A549 (cell line): ENCODE data around the gene SLC25A13. TPM values are rescaled to one million over a fixed set of nuclear protein-coding genes. Genes with fewer than 3 reads are reported as not detected.

Experiments used
- ATAC-seq, 2 experiments: fragments of 200-7000 bp in 1 of 2; fragments of >200 bp in 1 of 2; cut with Nextera tagmentation in 1 of 2; cut with Tn5 transposase in 1 of 2; 3 replicates each; pipeline versions ENCODE4 v1.8.0 to v1.9.1; 2018 to 2020; ENCODE audit warnings: mild to moderate bottlenecking in 1 of 2, moderate library complexity in 1 of 2
- CTCF ChIA-PET: fragments of 300-600 bp; sonication (Branson Sonifier 250); formaldehyde crosslinking; extraction: SDS; loops from one replicate; lab custom pipeline; 2021; ENCODE audit warnings: antibody characterized with exemption, inconsistent platforms; lab: Yijun Ruan, JAX
- POLR2A ChIA-PET: fragments of 350-600 bp; formaldehyde crosslinking; extraction: SDS; loops from one replicate; lab custom pipeline; 2021; ENCODE audit warnings: antibody characterized with exemption, inconsistent platforms; lab: Yijun Ruan, JAX
- DNase-seq, 2 experiments: peaks; one replicate each; pipeline versions ENCODE4 v3.0.0 to v3.0.0-alpha.2; 2011 to 2016; ENCODE audit warnings: low read depth in 1 of 2, low spot score in 1 of 2
- FAIRE-seq: peaks from 2 replicates; lab custom pipeline; 2011; peaks lifted over from hg19 to GRCh38; lab: Jason Lieb, UNC
- H3K27ac ChIP-seq, 2 experiments: fragments of >200 bp; sonication (Bioruptor Twin); formaldehyde crosslinking; 3 replicates each; pipeline ENCODE4 v1.5.1; 2016 to 2017
- H3K4me1 ChIP-seq: fragments of >200 bp; sonication (Bioruptor Twin); formaldehyde crosslinking; 3 replicates; pipeline ENCODE4 v1.6.1; 2016
- H3K4me2 ChIP-seq: fragments of >200 bp; sonication (Bioruptor Twin); formaldehyde crosslinking; 3 replicates; pipeline ENCODE4 v1.6.1; 2016
- H3K4me3 ChIP-seq: fragments of >200 bp; sonication (Bioruptor Twin); formaldehyde crosslinking; 3 replicates; pipeline ENCODE4 v1.5.1; 2016
- H3K9me3 ChIP-seq: fragments of >200 bp; sonication (Bioruptor Twin); formaldehyde crosslinking; 3 replicates; pipeline ENCODE4 v1.6.1; 2016
- ATOH8 ChIP-seq: fragments of 250-450 bp; sonication (Bioruptor Pico); IDR thresholded peaks from 2 replicates; pipeline ENCODE4 v1.5.0; 2020; ENCODE audit warnings: low read depth, mild to moderate bottlenecking, moderate library complexity
- BCL3 ChIP-seq: fragments of >200 bp; sonication (Bioruptor Twin); formaldehyde crosslinking; IDR thresholded peaks from 3 replicates; pipeline ENCODE4 v1.6.1; 2016
- CEBPB ChIP-seq, 2 experiments: fragments of >200 bp in 1 of 2; sonication (Bioruptor Twin) in 1 of 2; formaldehyde crosslinking in 1 of 2; IDR thresholded peaks; 2 replicates each; pipeline ENCODE4 v1.6.1; 2012 to 2016
- EHMT2 ChIP-seq: fragments of 200-600 bp; sonication (generic); IDR thresholded peaks from 2 replicates; pipeline ENCODE4 v1.6.1; 2016; ENCODE audit warnings: antibody characterized with exemption, low read depth, mild to moderate bottlenecking, moderate library complexity
- ELK1 ChIP-seq: fragments of 150-350 bp; IDR thresholded peaks from 2 replicates; pipeline ENCODE4 v1.6.1; 2014; ENCODE audit warnings: low read depth, mild to moderate bottlenecking, low read length
- FOSL2 ChIP-seq, 2 experiments: fragments of 450-650 bp in 1 of 2; fragments of >200 bp in 1 of 2; sonication (Bioruptor Twin) in 1 of 2; formaldehyde crosslinking; IDR thresholded peaks; 2 replicates each; pipeline versions ENCODE4 v1.5.0 to v1.6.1; 2016 to 2020; ENCODE audit warnings: mild to moderate bottlenecking in 1 of 2, moderate library complexity in 1 of 2
- FOXS1 ChIP-seq: fragments of 250-450 bp; sonication (Bioruptor Pico); IDR thresholded peaks from 2 replicates; pipeline ENCODE4 v1.5.0; 2020; ENCODE audit warnings: mild to moderate bottlenecking, moderate library complexity
- HDAC2 ChIP-seq: fragments of 200-600 bp; sonication (generic); IDR thresholded peaks from 2 replicates; pipeline ENCODE4 v1.6.1; 2016
- HEYL ChIP-seq: fragments of 250-450 bp; sonication (Bioruptor Pico); IDR thresholded peaks from 2 replicates; pipeline ENCODE4 v1.8.0; 2021; ENCODE audit warnings: mild to moderate bottlenecking, moderate library complexity
- JUNB ChIP-seq: fragments of >200 bp; sonication (Bioruptor Twin); formaldehyde crosslinking; IDR thresholded peaks from 2 replicates; pipeline ENCODE4 v1.6.1; 2016
- MYC ChIP-seq: IDR thresholded peaks from 2 replicates; pipeline ENCODE4 v1.6.1; 2012; ENCODE audit warnings: mild to moderate bottlenecking, inconsistent platforms, low read length, improper control_type of control experiment, borderline replicate concordance
- PBX3 ChIP-seq: IDR thresholded peaks from 2 replicates; pipeline ENCODE4 v1.6.1; 2012
- POLR2A ChIP-seq: IDR thresholded peaks from 2 replicates; pipeline ENCODE4 v1.6.1; 2012; ENCODE audit warnings: mild to moderate bottlenecking, low read length
- POLR2AphosphoS2 ChIP-seq: conservative IDR thresholded peaks from 2 replicates; pipeline ENCODE4 v1.6.1; 2012; ENCODE audit warnings: low read length, improper control_type of control experiment, inconsistent platforms
- RNF2 ChIP-seq: fragments of 200-600 bp; sonication (generic); IDR thresholded peaks from 2 replicates; pipeline ENCODE4 v1.6.1; 2016; ENCODE audit warnings: low read depth, mild to moderate bottlenecking, antibody characterized with exemption, moderate library complexity, borderline replicate concordance
- USF2 ChIP-seq: fragments of 450-650 bp; IDR thresholded peaks from 2 replicates; pipeline ENCODE4 v1.6.1; 2014; ENCODE audit warnings: antibody characterized with exemption
- ZFP36 ChIP-seq: fragments of 450-650 bp; IDR thresholded peaks from 2 replicates; pipeline ENCODE4 v1.6.1; 2014; ENCODE audit warnings: borderline replicate concordance; ENCODE audit not compliant: partially characterized antibody
- WGBS: methylation state at CpG from one replicate; pipeline ENCODE4 v1.1.6; 2017; ENCODE audit errors: missing lambda C conversion rate; 5-methylcytosine and 5-hydroxymethylcytosine counted together
- polyA plus RNA-seq, 4 experiments: library from polyadenylated mRNA; depleted of rRNA in 3 of 4; stranded (reverse); fragments of >200 nt; fragmentation: RNase III in 1 of 4; extraction: RNeasy Plus Mini Kit Qiagen cat#74134 plus additional on column Dnase treatment in 1 of 4; gene quantifications; 2 replicates in 3 of 4; 3 replicates in 1 of 4; pipeline ENCODE4 v1.2.3, GENCODE V29; 2011 to 2017

The SLC25A13 gene
- polyA plus RNA-seq, 2 of the 4 experiments (the other 2 are of a cell fraction) = 32.7 to 51.0 TPM

GRCh38 chr7:96085953-96086352 lies 235.9 kb downstream of the SLC25A13 start:
- WGBS = 46% methylated on average over 3 of the region's 3 CpGs
- no peak for FAIRE-seq
- Histone ChIP-seq H3K4me3 (no peak overlapping the region), H3K4me2 (peak overlapping the region; percentile 48; the same call in 2 of the 3 replicates), H3K9me3 (no peaks in the 10 kb centered on the region), H3K27ac (no peak overlapping the region), H3K4me1 (peaks cover 26% of the 10 kb centered on the region; the same call in 2 of the 3 replicates)
- TF ChIP-seq ELK1 = no peak
- CTCF ChIA-PET = interaction anchor here (1.0 to 1.2 kb wide), 3 partner anchors 11 to 942 kb away, joined by 3 to 4 read pairs (median 3); no protein-coding TSS in a partner anchor
- POLR2A ChIA-PET = no interaction called here
- ATAC-seq = no peak
- DNase-seq = no peak

- POLR2A ChIA-PET = no interaction called here
- CTCF ChIA-PET = interaction anchor here (1.0 to 1.2 kb wide), 2 partner anchors 942 to 943 kb away, joined by 3 to 4 read pairs; no protein-coding TSS in a partner anchor
- H3K4me2 ChIP-seq = peak overlapping the region; percentile 48
- 88% methylated on average over 1 of the region's 1 CpG for WGBS
- ATAC-seq (peak; percentile 27 to 87), DNase-seq (peak in 1 of 2 experiments; percentile 14), FAIRE-seq (peak; percentile 70)
- no peak overlapping the region for H3K27ac ChIP-seq
- H3K4me1 ChIP-seq = peaks cover 26% of the 10 kb centered on the region; the same call in 2 of the 3 replicates
- TF ChIP-seq RNF2 (no peak), EHMT2 (no peak), FOSL2 (IDR thresholded peaks at IDR 0.05) (peak; percentile 63; the same call in 1 of the 2 replicates), FOSL2 (CRISPR knock-in tag; IDR thresholded peaks at IDR 0.05) (peak; percentile 36), JUNB (peak; percentile 83), PBX3 (no peak), HEYL (CRISPR knock-in tag) (no peak), ATOH8 (CRISPR knock-in tag) (no peak), MYC (no peak), BCL3 (no peak), HDAC2 (no peak), USF2 (peak; percentile 49), FOXS1 (no peak), POLR2AphosphoS2 (no peak), CEBPB (IDR thresholded peaks at IDR 0.05) (peak in 1 of 2 experiments; percentile 31; a peak in 1 of 4 replicates), POLR2A (no peak), ZFP36 (no peak)
- no peak overlapping the region for H3K4me3 ChIP-seq
- no peaks in the 10 kb centered on the region for H3K9me3 ChIP-seq
Observed at GRCh38 chr7:96084881-96085553, 236.9 kb downstream of the SLC25A13 start.
